GM03348 (cell line): Measurements from ENCODE around the gene PRKAG3.

Source experiments
- DNase-seq: peaks from one replicate; pipeline ENCODE4 v3.0.0; 2012; ENCODE audit warnings: low spot score

The PRKAG3 gene

DNA sequence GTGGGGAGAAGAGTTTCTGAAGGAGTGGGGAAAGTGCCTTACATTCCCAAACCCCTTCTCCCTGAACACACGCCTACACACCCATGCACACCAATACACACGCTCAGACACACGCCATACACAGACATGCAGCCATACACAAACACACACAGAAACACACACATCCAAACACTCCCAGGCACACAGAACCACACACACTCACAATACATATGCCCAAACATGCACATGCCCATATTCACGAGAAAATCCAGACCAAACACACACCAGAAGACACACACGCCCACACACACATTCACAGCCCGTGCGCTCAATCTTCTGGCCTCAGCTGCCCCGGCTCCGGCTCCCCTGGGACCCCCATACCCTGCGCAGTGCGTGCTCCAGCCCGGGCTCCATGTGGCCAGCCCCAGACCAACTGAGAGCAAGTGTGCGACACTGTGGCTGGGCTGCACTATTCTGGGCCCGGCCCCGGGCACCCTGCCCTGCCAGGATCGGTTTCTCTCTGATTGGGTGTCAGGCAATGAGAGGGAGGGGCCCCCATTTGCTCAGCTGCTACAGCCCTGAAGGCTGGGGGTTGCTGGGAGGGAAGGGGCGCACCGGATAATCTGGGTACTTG, at the start of gene PRKAG3:
TSS of gene PRKAG3 (minus strand) at position 426 of the 613 bp plus-strand sequence.
- DNase-seq, result no peak

DNA sequence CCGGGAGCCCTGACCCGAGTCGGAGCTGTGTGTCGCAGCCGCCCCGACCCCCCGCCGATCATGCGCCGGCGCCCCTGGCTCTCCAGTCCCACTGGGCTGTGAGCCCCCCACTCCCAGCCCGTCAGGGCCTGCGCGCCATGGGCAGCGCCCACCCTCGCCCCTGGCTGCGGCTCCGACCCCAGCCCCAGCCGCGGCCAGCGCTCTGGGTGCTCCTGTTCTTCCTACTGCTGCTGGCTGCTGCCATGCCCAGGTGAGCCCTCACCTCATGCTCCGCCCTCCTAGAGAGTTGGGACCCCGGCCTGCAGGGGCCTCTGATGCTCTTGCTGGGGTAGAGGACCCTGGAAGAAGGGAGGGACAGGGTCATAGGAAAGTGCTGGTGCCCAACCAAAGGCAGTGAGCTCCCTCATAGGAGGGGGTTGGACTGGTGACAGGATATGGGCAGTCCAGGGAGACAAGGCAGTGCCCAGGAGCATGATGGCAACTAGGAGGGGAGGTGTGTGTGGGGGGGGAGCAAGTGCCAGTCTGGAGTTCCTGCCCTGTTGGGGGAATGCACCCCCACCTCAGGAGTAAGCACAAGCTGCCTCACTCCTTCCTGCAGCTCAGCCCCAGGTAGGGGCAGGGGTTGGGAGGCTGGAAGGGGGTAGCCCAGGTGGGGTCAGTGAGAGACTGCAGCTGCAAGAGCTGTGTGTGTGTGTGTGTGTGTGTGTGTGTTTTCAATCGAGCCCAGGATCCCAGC, 49.4 kb upstream of the PRKAG3 start:
- no peak for DNase-seq

DNA sequence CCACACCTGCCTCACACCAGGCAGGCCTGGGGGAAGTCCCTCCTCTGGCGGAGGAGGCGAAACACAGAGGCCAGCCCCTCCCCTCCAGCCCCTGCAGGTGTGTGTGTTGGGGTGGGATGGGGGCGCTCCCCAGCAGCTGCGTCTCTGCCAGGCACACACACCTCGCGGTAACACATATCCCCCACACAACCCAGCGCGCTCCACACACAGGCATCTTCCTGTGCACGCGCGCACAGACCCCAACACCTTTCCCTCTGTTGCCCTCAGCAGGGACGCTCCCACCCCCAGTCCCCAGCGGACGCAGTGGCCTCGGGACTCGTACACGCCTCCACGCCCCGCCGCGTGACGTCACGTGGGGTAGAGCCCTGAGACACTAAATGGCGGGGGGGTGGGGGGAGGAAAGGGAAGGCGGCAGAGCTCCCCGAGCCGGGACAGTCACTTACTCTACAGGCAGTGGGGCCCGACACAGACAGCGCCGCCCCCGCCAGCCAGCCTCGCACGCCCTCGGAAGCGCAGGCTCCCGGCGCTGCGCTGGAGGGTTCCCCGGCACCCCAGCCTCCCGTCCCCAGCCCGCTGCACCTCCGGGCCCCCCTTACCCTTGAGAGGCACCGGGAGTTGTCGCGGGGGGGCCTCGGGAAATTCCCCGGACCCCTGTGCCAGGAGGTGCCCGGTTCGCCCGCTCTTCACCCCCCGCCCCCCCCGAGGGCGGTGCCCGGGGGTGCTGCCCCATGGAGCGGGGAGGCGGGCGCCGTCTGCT, 48.7 kb upstream of the PRKAG3 start, which contains the start of gene WNT10A:
TSS of gene WNT10A (plus strand) at position 751 of the 757 bp plus-strand sequence. CDS start 144 bp downstream, outside the sequence.
- DNase-seq, result no peak

DNA sequence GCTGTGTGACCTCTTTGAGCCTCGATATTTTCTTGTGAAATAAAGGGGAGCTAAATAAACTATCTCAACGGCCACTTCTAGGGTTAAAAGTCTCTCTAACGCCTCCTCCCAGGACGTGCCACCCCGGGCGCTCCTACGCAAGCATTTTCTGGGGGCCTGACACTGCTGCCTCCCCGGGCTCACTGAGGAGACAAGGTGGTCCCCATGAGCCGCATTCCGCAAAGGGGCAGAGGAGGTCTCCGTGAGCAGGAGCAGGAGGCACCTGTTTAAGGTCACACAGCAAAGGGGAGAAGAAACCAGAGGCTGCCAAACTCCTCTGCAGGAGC, 48.1 kb upstream of the PRKAG3 start:
- DNase-seq, result no peak

DNA sequence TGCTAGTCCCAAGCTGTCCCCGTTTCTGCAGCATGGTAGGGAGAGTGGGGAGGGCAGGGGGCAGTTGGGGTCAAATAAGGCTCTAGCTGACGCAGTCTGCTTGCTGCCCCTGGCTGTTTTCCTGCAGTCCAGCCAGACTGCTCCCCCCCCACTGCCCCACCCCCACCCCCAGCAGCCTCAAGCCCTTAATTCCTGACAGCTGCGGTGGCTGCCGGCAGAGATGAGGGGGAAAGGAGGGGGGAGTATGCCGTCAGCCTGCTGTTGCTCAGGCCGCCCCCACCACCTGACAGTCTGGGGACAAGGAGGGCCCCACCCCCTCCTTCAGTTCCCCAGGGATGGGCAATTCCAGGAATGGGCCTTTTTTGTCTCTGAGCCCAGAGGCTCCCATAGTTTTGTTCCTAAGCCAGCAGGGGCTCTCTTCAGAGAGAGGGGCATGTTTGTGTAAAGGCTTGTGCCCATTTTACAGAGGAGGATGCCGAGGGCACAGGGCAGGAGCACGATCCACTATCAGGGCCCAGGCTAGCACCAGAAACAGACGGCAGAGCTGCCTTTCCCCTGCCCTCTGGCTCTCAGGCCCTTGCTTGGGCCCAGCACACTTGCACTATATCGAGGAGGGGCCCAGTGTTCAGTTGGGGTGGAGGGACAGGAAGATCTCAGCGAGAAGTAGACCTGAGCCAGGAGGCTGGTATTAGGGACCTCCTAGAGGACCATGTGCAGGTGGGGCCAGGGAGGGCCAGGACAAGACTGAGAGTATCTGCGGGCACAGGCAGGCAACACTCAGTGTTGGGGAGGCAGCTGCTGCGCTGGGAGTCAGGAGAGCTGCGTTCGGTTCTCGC, 47.5 kb upstream of the PRKAG3 start:
- DNase-seq, result no peak

DNA sequence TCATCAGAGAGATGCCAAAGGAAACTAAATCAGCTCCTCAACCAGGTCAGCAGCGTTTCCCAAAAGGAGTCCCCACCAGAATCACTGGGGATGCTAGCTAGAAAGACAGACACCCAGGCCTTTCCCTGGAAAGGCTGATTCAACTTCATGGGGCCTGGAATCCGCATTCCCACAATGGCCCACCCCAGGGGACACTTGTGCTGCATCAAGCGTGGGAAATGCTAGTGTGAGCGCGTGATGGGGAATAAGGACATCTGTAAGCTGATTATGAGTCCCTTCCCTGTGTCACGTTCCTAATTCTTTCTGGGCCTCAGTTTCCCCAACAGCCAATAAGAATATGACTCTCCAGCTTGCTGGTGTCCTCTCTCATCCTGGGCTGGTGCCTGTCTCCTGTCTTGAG, 46.9 kb upstream of the PRKAG3 start:
- DNase-seq, result no peak

DNA sequence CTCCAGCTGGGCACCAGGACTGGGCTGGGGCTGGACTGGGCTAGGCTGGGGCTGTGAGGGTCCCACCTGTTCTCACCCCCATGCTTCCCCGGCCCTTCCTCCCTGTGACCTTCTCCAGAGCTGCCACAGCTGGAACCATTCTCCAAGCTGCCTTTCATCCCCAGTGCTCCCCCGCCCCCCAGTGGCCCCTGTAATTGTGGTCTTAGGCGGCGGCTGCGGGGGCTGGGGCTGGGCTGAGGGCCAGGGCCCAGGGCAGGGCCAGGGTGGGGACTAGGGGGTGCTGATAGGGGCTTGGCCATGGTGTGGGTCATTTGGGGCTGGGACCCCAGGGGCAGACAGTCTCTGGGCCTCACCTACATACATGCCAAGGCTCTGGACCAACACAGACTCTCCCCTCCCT, 46.3 kb upstream of the PRKAG3 start:
- no peak for DNase-seq

DNA sequence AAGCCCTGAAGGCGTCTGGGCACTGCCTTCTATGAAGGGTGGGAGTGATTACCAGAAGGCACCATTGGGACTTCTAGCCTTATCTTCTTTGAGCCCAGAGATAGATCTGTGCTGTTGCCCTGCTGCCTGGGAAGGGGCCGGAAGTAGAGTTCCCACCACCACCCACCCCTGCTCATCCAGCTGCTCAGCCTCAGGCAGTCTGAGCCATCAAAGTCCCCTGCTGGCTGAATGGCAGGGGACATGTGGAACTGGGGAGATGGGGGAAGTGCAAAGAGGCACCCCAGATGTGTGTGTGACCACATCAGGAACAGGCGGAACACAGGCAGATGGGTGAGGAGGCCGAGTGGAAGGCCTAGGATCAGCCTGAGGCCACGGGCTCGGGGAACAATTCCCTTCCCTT, 45.7 kb upstream of the PRKAG3 start:
- no peak for DNase-seq

DNA sequence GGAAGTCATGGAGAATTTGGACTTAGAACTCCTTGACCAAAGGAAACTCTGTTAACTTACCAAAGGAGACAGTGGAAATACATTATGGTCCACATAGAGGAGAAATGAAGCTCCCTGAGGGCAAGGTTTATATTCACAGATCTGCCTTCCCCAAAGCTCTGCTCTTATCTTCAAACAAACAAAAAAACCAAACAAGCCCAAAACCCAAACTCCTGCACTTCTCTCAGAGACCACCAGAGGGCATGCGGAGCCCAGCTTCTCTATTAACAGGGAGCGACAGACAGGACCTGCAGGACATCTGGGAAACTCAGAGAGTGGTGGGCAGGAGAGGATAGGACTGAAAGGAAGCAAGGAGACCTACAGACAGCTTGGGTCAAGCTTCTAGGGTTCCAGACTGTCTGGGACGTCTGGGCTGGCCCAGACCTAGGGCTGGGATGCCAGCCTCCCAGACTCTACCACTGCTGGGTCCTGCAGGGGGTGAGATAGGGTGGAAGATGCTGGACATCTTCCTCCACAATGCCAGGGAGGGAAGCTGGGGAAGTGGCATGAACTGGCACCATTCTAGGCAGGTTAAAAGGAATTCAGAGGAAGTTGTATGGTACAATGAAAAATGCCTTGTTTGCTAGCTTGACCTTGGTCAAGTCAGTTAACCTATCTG, 45.1 kb upstream of the PRKAG3 start:
- peak; percentile 84 for DNase-seq

DNA sequence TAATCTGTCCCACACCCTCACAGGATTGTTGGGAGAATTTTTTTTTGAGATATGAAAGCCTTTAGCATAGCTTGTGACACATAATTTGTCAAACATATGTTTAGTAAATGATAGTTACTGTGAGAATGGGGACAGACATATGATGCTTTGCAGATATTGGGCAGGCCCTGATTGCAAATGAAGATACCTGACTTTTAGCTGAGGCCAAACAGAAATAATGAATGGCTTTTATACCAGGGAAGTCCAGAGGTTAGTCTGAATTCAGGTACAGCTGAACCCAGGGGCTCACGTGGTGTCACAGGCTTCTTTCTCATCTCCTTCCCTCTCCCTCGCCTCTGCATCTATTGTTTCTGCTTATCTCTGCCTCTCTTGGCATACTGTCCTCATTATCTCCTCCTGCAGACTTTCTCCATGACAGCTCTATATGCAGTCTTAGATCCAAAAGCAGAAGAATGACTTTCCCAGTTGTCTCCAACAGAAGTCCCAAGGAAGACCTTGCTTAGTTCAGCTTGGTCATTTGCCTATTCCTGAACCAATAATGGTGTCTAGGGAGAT, 44.2 kb upstream of the PRKAG3 start:
- DNase-seq, result no peak

DNA sequence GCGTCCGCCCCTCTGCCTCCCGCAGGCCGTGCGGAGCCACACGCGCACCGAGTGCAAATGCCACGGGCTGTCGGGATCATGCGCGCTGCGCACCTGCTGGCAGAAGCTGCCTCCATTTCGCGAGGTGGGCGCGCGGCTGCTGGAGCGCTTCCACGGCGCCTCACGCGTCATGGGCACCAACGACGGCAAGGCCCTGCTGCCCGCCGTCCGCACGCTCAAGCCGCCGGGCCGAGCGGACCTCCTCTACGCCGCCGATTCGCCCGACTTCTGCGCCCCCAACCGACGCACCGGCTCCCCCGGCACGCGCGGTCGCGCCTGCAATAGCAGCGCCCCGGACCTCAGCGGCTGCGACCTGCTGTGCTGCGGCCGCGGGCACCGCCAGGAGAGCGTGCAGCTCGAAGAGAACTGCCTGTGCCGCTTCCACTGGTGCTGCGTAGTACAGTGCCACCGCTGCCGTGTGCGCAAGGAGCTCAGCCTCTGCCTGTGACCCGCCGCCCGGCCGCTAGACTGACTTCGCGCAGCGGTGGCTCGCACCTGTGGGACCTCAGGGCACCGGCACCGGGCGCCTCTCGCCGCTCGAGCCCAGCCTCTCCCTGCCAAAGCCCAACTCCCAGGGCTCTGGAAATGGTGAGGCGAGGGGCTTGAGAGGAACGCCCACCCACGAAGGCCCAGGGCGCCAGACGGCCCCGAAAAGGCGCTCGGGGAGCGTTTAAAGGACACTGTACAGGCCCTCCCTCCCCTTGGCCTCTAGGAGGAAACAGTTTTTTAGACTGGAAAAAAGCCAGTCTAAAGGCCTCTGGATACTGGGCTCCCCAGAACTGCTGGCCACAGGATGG, 42.0 kb upstream of the PRKAG3 start:
- DNase-seq, result no peak

DNA sequence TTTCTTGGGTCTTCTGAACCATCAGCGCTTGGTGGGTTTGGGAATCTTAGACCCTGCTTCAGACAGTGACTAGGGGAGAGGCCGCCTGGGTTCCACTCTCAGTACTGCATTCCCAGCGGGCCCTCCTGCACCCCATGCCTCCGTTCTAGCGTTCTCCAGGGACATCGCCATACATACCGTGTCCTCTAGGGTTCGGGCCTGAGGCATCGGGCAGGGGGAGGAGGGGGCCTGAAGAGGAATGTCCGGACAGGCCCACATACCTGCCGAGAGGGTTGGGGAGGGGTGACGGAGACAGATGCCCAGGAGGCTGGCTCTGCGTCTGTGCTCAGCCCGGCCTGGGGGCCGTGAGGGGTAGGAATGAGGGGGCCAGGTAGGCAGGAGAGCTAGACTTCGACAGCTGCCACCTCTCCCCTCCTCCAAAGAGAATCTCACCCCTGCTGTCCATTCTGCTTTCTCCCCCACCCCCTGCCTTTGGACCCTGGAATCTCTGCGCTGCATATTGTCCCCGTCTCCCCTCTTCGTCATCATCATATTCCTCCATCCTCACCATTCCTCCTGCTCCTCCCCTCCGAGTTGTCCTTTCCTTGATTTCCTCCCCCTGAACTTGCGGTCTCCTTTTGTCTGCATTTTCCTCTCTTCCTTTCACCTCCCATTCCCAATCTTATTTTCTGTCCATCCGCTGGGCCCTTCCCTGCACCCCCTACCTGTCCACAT, 41.2 kb upstream of the PRKAG3 start:
- no peak for DNase-seq

DNA sequence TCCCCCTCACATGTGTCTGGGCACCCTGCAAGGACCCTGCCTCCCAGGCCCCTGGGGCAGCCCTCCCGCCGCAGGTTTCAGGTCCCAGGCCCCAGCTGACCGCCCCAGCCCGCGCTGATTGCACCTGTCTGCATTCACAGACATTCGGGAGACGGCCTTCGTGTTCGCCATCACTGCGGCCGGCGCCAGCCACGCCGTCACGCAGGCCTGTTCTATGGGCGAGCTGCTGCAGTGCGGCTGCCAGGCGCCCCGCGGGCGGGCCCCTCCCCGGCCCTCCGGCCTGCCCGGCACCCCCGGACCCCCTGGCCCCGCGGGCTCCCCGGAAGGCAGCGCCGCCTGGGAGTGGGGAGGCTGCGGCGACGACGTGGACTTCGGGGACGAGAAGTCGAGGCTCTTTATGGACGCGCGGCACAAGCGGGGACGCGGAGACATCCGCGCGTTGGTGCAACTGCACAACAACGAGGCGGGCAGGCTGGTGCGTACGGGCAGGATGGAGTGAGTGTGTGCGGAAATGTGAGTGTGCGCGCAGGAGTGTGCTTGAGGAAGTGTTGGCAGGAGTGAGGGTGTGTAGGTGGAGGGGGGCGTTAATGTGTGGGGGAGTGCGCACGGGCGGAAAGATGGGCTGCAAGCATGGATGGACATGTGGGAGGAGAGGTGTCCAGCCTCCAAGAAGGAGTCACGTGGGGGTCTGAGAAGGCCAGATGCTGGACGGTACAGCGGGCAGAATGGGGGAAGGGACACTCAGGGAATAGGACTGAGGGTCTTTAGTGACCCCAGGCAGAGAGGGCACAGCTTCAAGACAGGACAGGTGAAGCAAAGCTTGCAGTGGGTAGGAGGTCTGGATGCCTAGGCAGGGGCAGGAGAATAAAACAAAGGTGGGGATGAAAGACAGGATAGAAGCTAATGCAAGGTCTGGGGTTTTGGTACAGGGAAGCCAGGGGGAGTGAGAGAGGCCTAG, 40.0 kb upstream of the PRKAG3 start:
- no peak for DNase-seq

DNA sequence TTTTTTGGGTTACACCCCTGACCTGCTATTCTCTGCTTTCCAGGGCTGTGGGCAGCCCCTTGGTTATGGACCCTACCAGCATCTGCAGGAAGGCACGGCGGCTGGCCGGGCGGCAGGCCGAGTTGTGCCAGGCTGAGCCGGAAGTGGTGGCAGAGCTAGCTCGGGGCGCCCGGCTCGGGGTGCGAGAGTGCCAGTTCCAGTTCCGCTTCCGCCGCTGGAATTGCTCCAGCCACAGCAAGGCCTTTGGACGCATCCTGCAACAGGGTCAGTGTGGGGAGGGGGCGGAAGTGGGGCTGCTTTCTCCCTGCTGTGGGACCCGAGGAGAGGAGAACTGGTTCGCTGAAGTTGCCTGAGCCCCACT, 39.4 kb upstream of the PRKAG3 start:
- DNase-seq, result no peak

DNA sequence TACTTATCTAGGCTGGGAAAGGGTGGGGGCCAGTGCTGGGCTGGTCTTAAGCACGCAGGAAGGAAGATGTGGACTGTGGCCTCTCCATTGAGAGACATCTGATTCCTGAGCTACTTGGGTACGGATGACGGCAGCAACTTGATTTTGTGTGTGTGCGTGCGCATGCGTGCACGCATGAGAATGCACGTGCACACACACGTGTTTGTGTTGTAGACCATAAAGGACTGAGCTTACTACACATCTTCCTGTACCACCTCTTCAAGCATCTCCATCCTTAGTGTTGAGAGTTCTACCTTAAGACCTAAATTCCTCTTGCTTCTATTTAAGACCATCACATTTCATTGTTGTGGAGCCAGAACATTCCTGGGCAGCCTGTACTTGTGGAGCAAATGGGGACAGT, 37.5 kb upstream of the PRKAG3 start:
- DNase-seq, result no peak

DNA sequence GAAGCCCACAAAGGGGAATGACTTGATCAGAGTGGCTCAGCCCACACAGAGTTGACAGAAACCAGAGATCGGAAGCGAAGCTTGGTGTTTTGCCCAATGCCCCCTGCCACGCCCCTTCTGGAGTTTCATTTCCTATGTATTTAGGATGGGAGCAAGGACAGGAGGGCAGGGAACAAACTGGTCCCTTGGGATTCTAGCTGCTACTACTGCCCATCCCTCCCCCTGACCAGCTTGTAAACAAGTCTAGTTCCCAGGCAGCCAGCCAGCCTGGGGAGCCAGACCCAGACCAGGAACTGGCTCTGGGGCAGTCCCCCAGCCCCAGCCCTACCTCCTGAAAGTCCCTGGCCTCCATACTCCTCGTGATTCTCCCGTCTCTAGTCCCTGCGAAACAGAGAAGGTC, 36.3 kb upstream of the PRKAG3 start:
- no peak for DNase-seq

DNA sequence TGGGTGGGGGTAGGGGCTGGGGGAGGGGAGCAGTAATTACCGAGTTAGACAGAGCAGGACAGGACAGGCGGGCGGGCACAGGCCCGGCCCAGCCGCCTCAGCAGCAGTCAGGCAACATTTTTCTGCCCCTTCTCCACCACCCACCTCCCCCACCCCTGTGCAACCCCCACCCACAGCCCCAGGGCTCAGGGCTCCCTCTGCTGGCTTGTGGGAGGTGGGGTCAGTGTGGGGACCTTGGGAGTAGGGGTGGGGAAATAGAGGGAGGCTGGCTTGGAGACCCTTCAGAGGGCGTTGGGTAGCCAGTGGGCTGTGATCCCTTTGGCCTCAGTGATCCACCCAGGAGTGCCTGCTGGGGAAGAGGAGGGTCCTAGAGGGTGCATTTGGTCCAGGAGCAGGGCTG, 34.4 kb upstream of the PRKAG3 start:
- DNase-seq, result no peak

DNA sequence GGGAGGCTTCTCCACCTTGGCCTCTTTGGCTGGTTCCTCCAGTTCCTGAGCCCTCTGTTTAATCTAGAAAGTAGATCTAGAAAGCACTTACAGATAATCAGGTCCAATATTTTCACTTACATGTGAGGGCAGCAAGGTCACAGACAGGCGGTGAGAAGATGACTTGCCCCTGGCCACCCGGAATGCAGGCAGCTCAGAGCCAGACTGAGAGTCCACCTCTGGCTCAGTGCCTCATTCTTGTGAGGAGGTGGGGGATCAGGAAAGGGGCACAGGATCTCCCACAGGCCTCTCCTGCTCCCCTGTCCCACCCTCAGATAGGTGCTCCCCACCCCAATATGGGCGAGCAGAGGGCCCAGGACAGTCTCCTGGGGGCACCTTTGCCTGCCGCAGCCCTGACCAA, 33.8 kb upstream of the PRKAG3 start:
- DNase-seq, result no peak

DNA sequence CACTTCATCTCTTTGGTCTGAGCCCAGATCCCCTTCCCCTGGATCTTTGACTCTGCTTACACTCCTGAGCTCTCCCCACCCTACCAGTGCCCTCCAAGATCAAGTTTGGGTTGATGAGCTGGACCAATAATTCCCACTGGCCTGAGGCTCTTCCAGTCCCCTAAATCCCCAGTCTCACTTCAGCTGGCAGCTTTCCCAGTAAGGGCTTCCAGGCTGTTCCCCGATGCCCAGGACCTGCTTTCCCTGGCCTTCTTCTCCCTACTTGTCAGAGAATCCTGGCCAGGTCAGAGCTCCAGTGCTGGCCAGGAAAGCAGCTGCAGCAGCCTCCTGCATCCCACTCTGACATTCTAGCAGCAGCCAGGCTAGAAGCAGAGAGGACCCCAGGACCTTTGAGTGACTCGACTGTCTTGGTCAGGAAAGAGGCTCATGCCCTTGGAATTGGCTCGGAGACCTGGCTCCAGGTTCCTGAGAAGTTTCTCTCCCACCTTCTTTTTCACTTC, 31.5 kb upstream of the PRKAG3 start:
- DNase-seq, result no peak
